ENCODE results near the gene TAF5L. TPM values are rescaled to one million over a fixed set of nuclear protein-coding genes. Genes with fewer than 3 reads are reported as not detected.
A peak's percentile ranks its signal among the peaks of the same experiment; 100 is the strongest.
"Not testable (repeated sequence)": the region's sequence is repeated elsewhere in the genome, so short reads cannot be mapped to it uniquely, and the experiment has no call there.

Gene TAF5L
- total and polyA plus RNA-seq, 3 experiments from 2014 or later, result 7.2 to 31.7 (median 30.5) TPM

- Histone ChIP-seq H3K4me1 (ENCODE audit: insufficient read depth, low read length) (no peaks in the 10 kb centered on the region), H3K27ac (ENCODE audit: low read depth, low read length) (no peak overlapping the region), H3K4me3 (ENCODE audit: low read length) (no peak overlapping the region), H3K9me3 (ENCODE audit: low read length) (no peaks in the 10 kb centered on the region), H3K36me3 (ENCODE audit: insufficient read depth, low read length) (peaks cover 21% of the 10 kb centered on the region), H3K27me3 (ENCODE audit: insufficient read depth, low read length, poor library complexity, severe bottlenecking) (no peaks in the 10 kb centered on the region)
- ChIA-PET POLR2A (no interaction called here), CTCF (no interaction called here)
- no peaks in the 10 kb centered on the region for H3K27me3 Mint-ChIP-seq
- H3K27ac Mint-ChIP-seq, result peak overlapping the region in 1 of 8 donors; percentile 17
- H3K36me3 Mint-ChIP-seq, result peaks cover 2 to 74% (median 30%) of the 10 kb centered on the region in 3 donors
- peaks cover 8 to 16% (median 14%) of the 10 kb centered on the region in 3 donors for H3K4me1 Mint-ChIP-seq
- H3K4me3 Mint-ChIP-seq, result no peak overlapping the region
- no peak for DNase-seq
- H3K9me3 Mint-ChIP-seq, result no peaks in the 10 kb centered on the region
These were observed 25.7 kb downstream of the TAF5L start for GRCh38 chr1:229600229-229600628.

- peaks cover 0 to 75% (median 28%) of the 10 kb centered on the region in 3 donors for H3K36me3 Mint-ChIP-seq
- H3K4me1 Mint-ChIP-seq, result peaks cover 8 to 16% (median 14%) of the 10 kb centered on the region in 3 donors
- no peaks in the 10 kb centered on the region for H3K9me3 Mint-ChIP-seq
- no peak overlapping the region for H3K27ac Mint-ChIP-seq
- no peaks in the 10 kb centered on the region for H3K4me1 ChIP-seq (ENCODE audit: insufficient read depth, low read length)
- no peaks in the 10 kb centered on the region for H3K27me3 ChIP-seq (ENCODE audit: insufficient read depth, low read length, poor library complexity, severe bottlenecking)
- H3K36me3 ChIP-seq (ENCODE audit: insufficient read depth, low read length), result peaks cover 28% of the 10 kb centered on the region
- no peak overlapping the region for H3K4me3 ChIP-seq (ENCODE audit: low read length)
- H3K27ac ChIP-seq (ENCODE audit: low read depth, low read length), result no peak overlapping the region
- CTCF ChIA-PET, result no interaction called here
- no peak for DNase-seq
- no peaks in the 10 kb centered on the region for H3K9me3 ChIP-seq (ENCODE audit: low read length)
- H3K4me3 Mint-ChIP-seq, result no peak overlapping the region
- H3K27me3 Mint-ChIP-seq, result no peaks in the 10 kb centered on the region
- POLR2A ChIA-PET, result no interaction called here
These were observed 26.5 kb downstream of the TAF5L start for GRCh38 chr1:229599218-229599954.

GRCh38 chr1:229597877-229598276, 28.0 kb downstream of the TAF5L start:
- DNase-seq, result no peak
- no peak overlapping the region for H3K27ac Mint-ChIP-seq

GRCh38 chr1:229596925-229597699, 28.8 kb downstream of the TAF5L start:
- no peaks in the 10 kb centered on the region for H3K27me3 Mint-ChIP-seq
- no peak for DNase-seq
- Histone ChIP-seq H3K36me3 (ENCODE audit: insufficient read depth, low read length) (peaks cover 24% of the 10 kb centered on the region), H3K27me3 (ENCODE audit: insufficient read depth, low read length, poor library complexity, severe bottlenecking) (no peaks in the 10 kb centered on the region), H3K4me1 (ENCODE audit: insufficient read depth, low read length) (no peaks in the 10 kb centered on the region), H3K9me3 (ENCODE audit: low read length) (no peaks in the 10 kb centered on the region), H3K4me3 (ENCODE audit: low read length) (no peak overlapping the region), H3K27ac (ENCODE audit: low read depth, low read length) (no peak overlapping the region)
- H3K4me1 Mint-ChIP-seq, result peaks cover 8 to 16% (median 13%) of the 10 kb centered on the region in 3 donors
- H3K4me3 Mint-ChIP-seq, result no peak overlapping the region
- ChIA-PET POLR2A (no interaction called here), CTCF (no interaction called here)
- no peaks in the 10 kb centered on the region for H3K9me3 Mint-ChIP-seq
- H3K36me3 Mint-ChIP-seq, result peaks cover 0 to 75% (median 24%) of the 10 kb centered on the region in 3 donors
- H3K27ac Mint-ChIP-seq, result peak overlapping the region in 1 of 8 donors; percentile 41

More at GRCh38 chr1:229597877-229598276, 28.0 kb downstream of the TAF5L start:
- Histone ChIP-seq H3K36me3 (ENCODE audit: insufficient read depth, low read length) (peaks cover 30% of the 10 kb centered on the region), H3K4me3 (ENCODE audit: low read length) (no peak overlapping the region), H3K4me1 (ENCODE audit: insufficient read depth, low read length) (no peaks in the 10 kb centered on the region), H3K9me3 (ENCODE audit: low read length) (no peaks in the 10 kb centered on the region), H3K27me3 (ENCODE audit: insufficient read depth, low read length, poor library complexity, severe bottlenecking) (no peaks in the 10 kb centered on the region), H3K27ac (ENCODE audit: low read depth, low read length) (no peak overlapping the region)
- Mint-ChIP-seq H3K4me1 (peaks cover 8 to 16% (median 14%) of the 10 kb centered on the region in 3 donors), H3K4me3 (no peak overlapping the region), H3K9me3 (no peaks in the 10 kb centered on the region), H3K27me3 (no peaks in the 10 kb centered on the region), H3K36me3 (peaks cover 0 to 77% (median 27%) of the 10 kb centered on the region in 3 donors)
- POLR2A ChIA-PET, result no interaction called here
- CTCF ChIA-PET, result no interaction called here

GRCh38 chr1:229595876-229596275, 30.0 kb downstream of the TAF5L start:
- H3K27me3 ChIP-seq (ENCODE audit: insufficient read depth, low read length, poor library complexity, severe bottlenecking); POLR2A ChIA-PET; H3K27ac Mint-ChIP-seq; DNase-seq; CTCF ChIA-PET; H3K4me3 Mint-ChIP-seq; H3K9me3 Mint-ChIP-seq; H3K4me1 ChIP-seq (ENCODE audit: insufficient read depth, low read length); H3K27me3 Mint-ChIP-seq; H3K27ac ChIP-seq (ENCODE audit: low read depth, low read length); H3K4me3 ChIP-seq (ENCODE audit: low read length); H3K9me3 ChIP-seq (ENCODE audit: low read length): not testable (repeated sequence)
- peaks cover 14% of the 10 kb centered on the region for H3K36me3 ChIP-seq (ENCODE audit: insufficient read depth, low read length)
- H3K4me1 Mint-ChIP-seq, result peaks cover 3 to 12% (median 4%) of the 10 kb centered on the region in 3 donors
- peaks cover 0 to 70% (median 20%) of the 10 kb centered on the region in 3 donors for H3K36me3 Mint-ChIP-seq

GRCh38 chr1:229594227-229595008, 31.5 kb downstream of the TAF5L start:
- CTCF ChIA-PET, result no interaction called here
- Mint-ChIP-seq H3K27ac (no peak overlapping the region), H3K27me3 (no peaks in the 10 kb centered on the region), H3K4me1 (peaks cover 0 to 9% (median 4%) of the 10 kb centered on the region in 3 donors), H3K4me3 (no peak overlapping the region), H3K36me3 (peaks cover 0 to 63% (median 16%) of the 10 kb centered on the region in 3 donors), H3K9me3 (no peaks in the 10 kb centered on the region)
- Histone ChIP-seq H3K9me3 (ENCODE audit: low read length) (no peaks in the 10 kb centered on the region), H3K4me3 (ENCODE audit: low read length) (no peak overlapping the region), H3K27me3 (ENCODE audit: insufficient read depth, low read length, poor library complexity, severe bottlenecking) (no peaks in the 10 kb centered on the region), H3K27ac (ENCODE audit: low read depth, low read length) (no peak overlapping the region), H3K4me1 (ENCODE audit: insufficient read depth, low read length) (no peaks in the 10 kb centered on the region), H3K36me3 (ENCODE audit: insufficient read depth, low read length) (peaks cover 10% of the 10 kb centered on the region)
- POLR2A ChIA-PET, result no interaction called here
- no peak for DNase-seq

- Histone ChIP-seq H3K4me1 (ENCODE audit: insufficient read depth, low read length) (no peaks in the 10 kb centered on the region), H3K27ac (ENCODE audit: low read depth, low read length) (no peak overlapping the region), H3K4me3 (ENCODE audit: low read length) (no peak overlapping the region), H3K36me3 (ENCODE audit: insufficient read depth, low read length) (peaks cover 9% of the 10 kb centered on the region), H3K27me3 (ENCODE audit: insufficient read depth, low read length, poor library complexity, severe bottlenecking) (no peaks in the 10 kb centered on the region), H3K9me3 (ENCODE audit: low read length) (no peaks in the 10 kb centered on the region)
- no peak overlapping the region for H3K4me3 Mint-ChIP-seq
- no peaks in the 10 kb centered on the region for H3K27me3 Mint-ChIP-seq
- ChIA-PET POLR2A (no interaction called here), CTCF (no interaction called here)
- no peak for DNase-seq
- H3K9me3 Mint-ChIP-seq, result no peaks in the 10 kb centered on the region
- peaks cover 0 to 5% (median 4%) of the 10 kb centered on the region in 3 donors for H3K4me1 Mint-ChIP-seq
- peaks cover 0 to 58% (median 14%) of the 10 kb centered on the region in 3 donors for H3K36me3 Mint-ChIP-seq
- H3K27ac Mint-ChIP-seq, result peak overlapping the region in 1 of 8 donors; percentile 2
These were observed 32.1 kb downstream of the TAF5L start for GRCh38 chr1:229593800-229594199.

- Histone ChIP-seq H3K36me3 (ENCODE audit: insufficient read depth, low read length) (peaks cover 9% of the 10 kb centered on the region), H3K4me1 (ENCODE audit: insufficient read depth, low read length) (no peaks in the 10 kb centered on the region), H3K4me3 (ENCODE audit: low read length) (no peak overlapping the region), H3K27ac (ENCODE audit: low read depth, low read length) (no peak overlapping the region), H3K27me3 (ENCODE audit: insufficient read depth, low read length, poor library complexity, severe bottlenecking) (no peaks in the 10 kb centered on the region), H3K9me3 (ENCODE audit: low read length) (no peaks in the 10 kb centered on the region)
- POLR2A ChIA-PET, result no interaction called here
- Mint-ChIP-seq H3K27me3 (no peaks in the 10 kb centered on the region), H3K9me3 (no peaks in the 10 kb centered on the region), H3K36me3 (peaks cover 0 to 35% (median 13%) of the 10 kb centered on the region in 3 donors), H3K4me3 (no peak overlapping the region), H3K4me1 (no peaks in the 10 kb centered on the region), H3K27ac (peak overlapping the region in 1 of 8 donors; percentile 10)
- DNase-seq, result no peak
- CTCF ChIA-PET, result no interaction called here
These were observed 35.8 kb downstream of the TAF5L start for GRCh38 chr1:229590119-229590518.
